Posterior vena cava (tissue), 2 donors: Measurements from ENCODE around the gene NACAD. TPM values are rescaled to one million over a fixed set of nuclear protein-coding genes. Genes with fewer than 3 reads are reported as not detected.

ENCODE experiments used
- DNase-seq: peaks from one replicate; pipeline ENCODE4 v3.0.0-alpha.2; 2020; ENCODE audit warnings: low spot score
- intact Hi-C, 2 donors: fragments of 100-400 bp; cut with DNase I; formaldehyde crosslinking; loops; one replicate each; pipeline versions ENCODE4 v1.14.1 to v1.14.2; 2022 to 2023
- total RNA-seq, 2 donors: library from RNA; stranded (reverse); fragmentation: NEBNext Ultra II Directional; extraction: Animal tissue kit (Norgen Biotek cat#: 25700); gene quantifications; one replicate each; pipeline ENCODE4 v1.2.1, GENCODE V29; 2021
- donor health status: DM: yes; HTN: yes; CAD: no.
- donor health status: DM: yes; HTN: yes; CAD: no.

The NACAD gene
- total RNA-seq, 2 donors from 2014 or later = 8.5 to 10.4 TPM

GRCh38 chr7:45070254-45070642 lies 18.5 kb downstream of the NACAD start:
- DNase-seq = no peak
- intact Hi-C loops = loop anchor here in 1 of 2 donors (10.0 kb wide), 1 partner anchor 1945 kb away; no protein-coding TSS in a partner anchor

- intact Hi-C loops = loop anchor here in 1 of 2 donors (10.0 kb wide), 1 partner anchor 1945 kb away; no protein-coding TSS in a partner anchor
- DNase-seq = no peak
These were observed 19.1 kb downstream of the NACAD start for GRCh38 chr7:45069444-45070253.

GRCh38 chr7:45068236-45069023 lies 20.3 kb downstream of the NACAD start:
- DNase-seq = no peak
- intact Hi-C loops = no loop called here

GRCh38 chr7:45067582-45067981 lies 21.2 kb downstream of the NACAD start:
- intact Hi-C loops = no loop called here
- no peak for DNase-seq

GRCh38 chr7:45066409-45066808 lies 22.4 kb downstream of the NACAD start:
- no peak for DNase-seq

GRCh38 chr7:45065031-45065995 lies 23.5 kb downstream of the NACAD start:
- no peak for DNase-seq
- intact Hi-C loops = no loop called here

More at GRCh38 chr7:45066409-45066808, 22.4 kb downstream of the NACAD start:
- intact Hi-C loops = no loop called here

GRCh38 chr7:45064047-45064725 lies 24.6 kb downstream of the NACAD start:
- DNase-seq = no peak
- intact Hi-C loops = no loop called here

- intact Hi-C loops = no loop called here
- no peak for DNase-seq
These were observed 26.9 kb downstream of the NACAD start for GRCh38 chr7:45061806-45062425.

- no peak for DNase-seq
- intact Hi-C loops = no loop called here
These were observed 27.4 kb downstream of the NACAD start for GRCh38 chr7:45061352-45061751.

GRCh38 chr7:45060295-45060694 lies 28.5 kb downstream of the NACAD start:
- intact Hi-C loops = no loop called here
- DNase-seq = no peak

GRCh38 chr7:45057878-45058277 lies 30.9 kb downstream of the NACAD start:
- DNase-seq = no peak
- intact Hi-C loops = no loop called here

GRCh38 chr7:45055594-45056219 lies 33.1 kb downstream of the NACAD start:
- no peak for DNase-seq
- intact Hi-C loops = no loop called here

GRCh38 chr7:45055016-45055415 lies 33.8 kb downstream of the NACAD start:
- DNase-seq = no peak
- intact Hi-C loops = no loop called here

- intact Hi-C loops = no loop called here
- no peak for DNase-seq
These were observed 34.3 kb downstream of the NACAD start for GRCh38 chr7:45054442-45054841.

GRCh38 chr7:45053941-45054340 lies 34.8 kb downstream of the NACAD start:
- no peak for DNase-seq
- intact Hi-C loops = no loop called here

GRCh38 chr7:45053401-45053800 lies 35.4 kb downstream of the NACAD start:
- no peak for DNase-seq
- intact Hi-C loops = no loop called here

GRCh38 chr7:45052011-45052410 lies 36.8 kb downstream of the NACAD start:
- no peak for DNase-seq
- intact Hi-C loops = no loop called here

GRCh38 chr7:45050198-45050597 lies 38.6 kb downstream of the NACAD start:
- no peak for DNase-seq
- intact Hi-C loops = no loop called here
